NCI-H146 treated with DMSO at 0.1 percent for 48 hours (cell line): Measurements from ENCODE around the gene PELI2.

ENCODE experiments used
- DNase-seq: peaks from one replicate; lab custom pipeline; 2025; ENCODE audit not compliant: unreplicated experiment; lab: John Stamatoyannopoulos, UW

Gene PELI2

GRCh38 chr14:56289155-56289554 is 170.9 kb downstream of the PELI2 start:
- DNase-seq = no peak

- DNase-seq = no peak
Observed at GRCh38 chr14:56290195-56290594, 172.0 kb downstream of the PELI2 start.

- DNase-seq = no peak
Observed at GRCh38 chr14:56292970-56293369, 174.8 kb downstream of the PELI2 start.

GRCh38 chr14:56293506-56293905 is 175.3 kb downstream of the PELI2 start:
- no peak for DNase-seq

- no peak for DNase-seq
Observed at GRCh38 chr14:56294128-56294527, 175.9 kb downstream of the PELI2 start.

- no peak for DNase-seq
Observed at GRCh38 chr14:56295743-56296142, 177.5 kb downstream of the PELI2 start.

- no peak for DNase-seq
Observed at GRCh38 chr14:56297449-56297848, 179.2 kb downstream of the PELI2 start.

- no peak for DNase-seq
Observed at GRCh38 chr14:56299306-56299984, 181.2 kb downstream of the PELI2 start.

- DNase-seq = no peak
Observed at GRCh38 chr14:56300495-56300894, 182.3 kb downstream of the PELI2 start.

GRCh38 chr14:56304456-56304855 is 186.2 kb downstream of the PELI2 start:
- DNase-seq = no peak

- no peak for DNase-seq
Observed at GRCh38 chr14:56309198-56309597, 191.0 kb downstream of the PELI2 start.

- DNase-seq = no peak
Observed at GRCh38 chr14:56310643-56311042, 192.4 kb downstream of the PELI2 start.

GRCh38 chr14:56313789-56314188 is 195.6 kb downstream of the PELI2 start:
- DNase-seq = no peak

GRCh38 chr14:56318393-56319115 is 200.3 kb downstream of the PELI2 start:
- no peak for DNase-seq

- no peak for DNase-seq
Observed at GRCh38 chr14:56321861-56322260, 203.7 kb downstream of the PELI2 start.

GRCh38 chr14:56322531-56322930 is 204.3 kb downstream of the PELI2 start:
- DNase-seq = no peak

- no peak for DNase-seq
Observed at GRCh38 chr14:56324454-56324853, 206.2 kb downstream of the PELI2 start.

GRCh38 chr14:56324856-56325699 is 206.9 kb downstream of the PELI2 start:
- no peak for DNase-seq

- no peak for DNase-seq
Observed at GRCh38 chr14:56328021-56328420, 209.8 kb downstream of the PELI2 start.

GRCh38 chr14:56331592-56332216 is 213.5 kb downstream of the PELI2 start:
- DNase-seq = no peak
